DMS79 (cell line): ENCODE measurements around the gene SUPT6H.

Experiments
- DNase-seq: peaks from one replicate; lab custom pipeline; 2025; lab: John Stamatoyannopoulos, UW

SUPT6H gene

DNA sequence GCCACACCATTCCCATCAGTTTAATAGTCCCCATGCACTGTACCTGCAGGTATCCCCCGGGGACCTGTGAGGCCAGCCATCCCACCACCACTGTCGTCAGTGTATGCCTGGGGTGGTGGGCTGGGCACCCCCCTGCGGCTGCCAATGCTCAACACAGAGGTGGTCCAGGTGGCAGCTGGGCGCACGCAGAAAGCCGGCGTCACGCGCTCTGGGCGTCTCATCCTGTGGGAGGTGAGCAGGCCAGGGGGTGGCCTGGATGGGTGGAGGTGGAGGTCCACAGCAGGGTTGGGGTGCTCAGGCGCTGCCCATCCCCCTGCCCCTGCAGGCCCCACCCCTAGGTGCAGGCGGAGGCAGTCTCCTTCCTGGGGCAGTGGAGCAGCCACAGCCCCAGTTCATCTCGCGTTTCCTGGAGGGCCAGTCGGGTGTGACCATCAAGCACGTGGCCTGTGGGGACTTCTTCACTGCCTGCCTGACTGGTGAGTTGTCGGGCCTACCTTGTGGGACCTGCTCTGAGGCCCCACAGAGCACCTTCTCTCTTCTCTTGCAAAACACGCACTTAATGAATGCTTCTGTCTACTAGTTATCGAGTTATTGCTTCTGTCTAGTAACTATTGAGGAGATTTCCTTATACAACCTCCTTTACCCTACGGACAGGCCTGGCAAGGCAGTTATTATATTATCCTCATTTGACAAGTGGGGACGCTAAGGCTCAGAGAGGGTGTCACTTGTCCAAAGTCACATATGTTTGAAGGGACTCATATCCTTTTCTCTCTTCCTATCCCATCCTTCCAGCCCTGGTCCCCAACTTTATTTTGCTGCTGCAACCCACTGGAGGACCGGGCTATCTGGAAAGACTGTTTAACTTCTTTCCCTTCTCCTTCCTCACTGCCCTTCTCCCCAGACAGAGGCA, 76.0 kb downstream of the SUPT6H start:
- no peak for DNase-seq

DNA sequence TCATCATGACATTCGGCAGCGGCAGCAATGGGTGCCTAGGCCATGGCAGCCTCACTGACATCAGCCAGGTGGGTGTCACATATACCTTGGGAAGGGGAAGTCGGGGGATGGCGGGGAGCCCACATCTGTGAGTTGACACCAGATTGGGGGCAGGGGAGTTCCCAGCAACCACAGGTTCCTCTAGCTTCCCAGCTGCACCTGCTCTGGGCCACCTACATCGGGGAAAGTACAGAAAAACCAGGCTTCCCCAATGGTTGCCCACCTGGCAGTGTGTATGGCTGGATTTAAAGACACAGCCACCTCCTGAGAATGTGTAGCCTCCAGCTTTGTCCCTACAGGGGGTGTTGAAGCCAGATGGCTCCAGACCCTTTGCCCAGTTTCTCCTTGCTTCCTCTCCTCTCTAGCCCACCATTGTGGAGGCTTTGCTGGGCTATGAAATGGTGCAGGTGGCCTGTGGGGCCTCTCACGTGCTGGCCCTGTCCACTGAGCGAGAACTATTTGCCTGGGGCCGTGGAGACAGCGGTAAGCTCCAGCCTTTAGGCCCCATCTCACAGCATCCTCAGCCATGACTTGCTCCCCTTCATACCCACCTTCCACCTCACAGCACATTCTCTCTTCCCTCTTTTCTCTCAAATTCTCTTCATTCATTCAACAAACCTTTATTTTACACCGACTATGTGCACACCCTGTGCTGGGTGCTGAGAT, 76.8 kb downstream of the SUPT6H start:
- no peak for DNase-seq

DNA sequence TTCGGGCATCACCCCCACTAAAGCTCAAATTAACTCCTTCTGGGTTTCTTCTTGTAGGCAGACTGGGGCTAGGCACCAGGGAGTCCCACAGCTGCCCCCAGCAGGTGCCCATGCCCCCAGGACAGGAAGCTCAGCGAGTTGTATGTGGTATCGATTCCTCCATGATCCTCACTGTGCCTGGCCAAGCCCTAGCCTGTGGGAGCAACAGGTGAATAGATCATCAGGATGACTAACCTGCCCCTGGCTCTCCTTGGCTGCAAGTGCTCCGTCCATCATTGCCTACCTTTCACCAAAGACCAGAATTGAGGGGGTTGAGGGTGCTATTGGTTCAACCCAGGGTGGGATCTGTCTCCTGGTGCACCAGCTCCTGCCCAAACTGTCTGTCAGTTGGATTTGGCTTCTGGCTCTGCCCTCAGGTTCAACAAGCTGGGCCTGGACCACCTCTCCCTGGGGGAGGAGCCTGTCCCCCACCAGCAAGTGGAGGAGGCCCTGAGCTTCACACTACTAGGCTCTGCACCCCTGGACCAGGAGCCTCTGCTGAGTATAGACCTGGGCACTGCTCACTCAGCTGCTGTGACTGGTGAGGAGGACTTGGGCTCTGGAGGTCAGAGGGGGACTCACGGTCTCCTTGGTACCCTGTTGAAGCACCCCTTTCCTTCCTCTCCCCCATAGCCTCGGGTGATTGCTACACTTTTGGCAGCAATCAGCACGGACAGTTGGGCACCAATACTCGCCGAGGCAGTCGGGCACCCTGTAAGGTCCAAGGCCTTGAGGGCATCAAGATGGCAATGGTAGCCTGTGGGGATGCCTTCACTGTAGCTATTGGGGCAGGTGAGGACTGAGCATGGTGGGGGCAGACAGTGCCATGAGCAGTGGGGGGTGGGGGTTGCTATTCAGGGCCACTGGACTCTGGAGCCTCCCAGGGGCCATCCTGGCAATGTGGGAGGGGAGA, 78.7 kb downstream of the SUPT6H start:
- no peak for DNase-seq

- no peak for DNase-seq
Measured at GRCh38 chr17:28741358-28742349, 79.6 kb downstream of the SUPT6H start.

- peak; percentile 58 for DNase-seq
Measured at GRCh38 chr17:28743243-28744103, 81.5 kb downstream of the SUPT6H start, which contains the start of gene TRAF4. Gene TRAF4 (plus strand): TSS chr17:28744011. CDS start chr17:28744113, 102 bp downstream.

DNA sequence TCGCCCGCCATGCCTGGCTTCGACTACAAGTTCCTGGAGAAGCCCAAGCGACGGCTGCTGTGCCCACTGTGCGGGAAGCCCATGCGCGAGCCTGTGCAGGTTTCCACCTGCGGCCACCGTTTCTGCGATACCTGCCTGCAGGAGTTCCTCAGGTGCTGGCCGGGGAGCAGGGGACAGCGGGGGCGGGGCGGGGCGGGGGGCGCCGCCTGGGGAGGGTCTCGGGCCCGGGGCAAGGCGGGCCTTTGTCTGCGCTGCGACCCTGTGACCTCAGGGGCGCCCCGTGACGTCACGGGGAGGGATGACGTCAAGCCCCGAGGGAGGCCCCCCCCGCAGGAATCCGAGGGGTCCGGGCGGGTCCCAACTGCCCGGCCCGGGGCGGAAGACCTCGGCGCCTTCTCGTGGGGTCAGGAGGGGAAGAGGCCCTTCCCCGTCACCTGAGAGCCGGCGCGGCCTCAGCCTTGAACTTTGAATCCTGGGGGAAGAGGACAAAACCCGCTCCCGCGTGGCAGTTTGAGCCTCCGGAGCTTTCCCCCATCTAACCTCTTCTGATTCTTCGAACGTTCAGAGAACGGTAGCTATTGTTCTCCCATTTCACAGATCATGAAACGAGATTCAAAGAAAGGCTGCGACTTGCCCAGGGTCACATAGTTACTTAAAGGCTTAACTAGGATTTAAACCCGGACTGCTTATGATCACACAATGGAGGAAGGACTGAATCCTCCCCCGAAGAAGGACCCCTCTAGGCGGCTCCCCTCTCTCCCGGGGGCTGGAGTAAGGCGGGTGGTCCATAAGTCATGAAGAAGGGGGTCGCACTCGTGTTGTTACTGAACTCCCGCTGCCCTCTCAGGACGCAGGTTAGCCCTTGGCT, 82.3 kb downstream of the SUPT6H start:
- DNase-seq = no peak

DNA sequence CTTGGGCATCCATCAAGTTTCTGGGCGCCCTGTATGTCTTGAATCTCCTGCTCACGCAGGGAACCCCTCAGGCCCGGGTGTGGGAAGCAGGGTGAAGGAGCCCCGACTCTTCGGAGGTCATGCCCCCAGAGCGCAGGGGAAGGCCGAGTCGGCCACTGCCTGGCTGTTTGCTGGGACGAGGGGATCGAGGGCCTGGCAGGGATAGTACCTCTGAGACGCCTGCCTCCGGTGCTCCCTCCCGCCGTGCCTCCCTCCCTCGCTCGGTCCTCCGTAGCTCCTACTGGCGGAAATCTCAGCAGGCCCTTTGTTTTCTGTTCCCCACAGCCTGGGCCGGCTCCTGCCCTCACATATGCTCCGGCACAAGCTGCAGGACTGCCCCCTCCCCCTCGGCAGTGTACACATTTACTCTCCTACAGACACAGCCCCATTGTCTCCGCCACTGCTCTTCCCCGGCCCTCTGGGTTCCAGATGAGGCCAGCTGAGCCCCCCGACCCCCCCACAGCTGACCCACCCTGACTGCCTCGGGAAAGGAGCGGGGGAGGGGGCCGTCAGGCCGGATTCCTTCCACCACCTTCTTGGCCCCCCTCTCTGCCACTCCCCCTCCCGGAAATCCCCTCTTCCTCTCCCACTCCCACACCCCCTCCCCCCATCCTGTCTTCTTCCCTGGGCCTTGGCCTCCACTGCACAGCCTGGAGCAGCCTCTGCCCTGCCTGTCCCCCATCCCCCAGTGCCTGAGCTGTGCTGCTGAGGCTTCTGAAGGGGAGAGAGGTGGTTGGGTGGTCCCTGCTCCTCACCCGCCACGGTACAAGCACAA, 83.2 kb downstream of the SUPT6H start:
- DNase-seq = no peak

- peak; percentile 61 for DNase-seq
Measured at GRCh38 chr17:28745786-28746411, 83.9 kb downstream of the SUPT6H start.

DNA sequence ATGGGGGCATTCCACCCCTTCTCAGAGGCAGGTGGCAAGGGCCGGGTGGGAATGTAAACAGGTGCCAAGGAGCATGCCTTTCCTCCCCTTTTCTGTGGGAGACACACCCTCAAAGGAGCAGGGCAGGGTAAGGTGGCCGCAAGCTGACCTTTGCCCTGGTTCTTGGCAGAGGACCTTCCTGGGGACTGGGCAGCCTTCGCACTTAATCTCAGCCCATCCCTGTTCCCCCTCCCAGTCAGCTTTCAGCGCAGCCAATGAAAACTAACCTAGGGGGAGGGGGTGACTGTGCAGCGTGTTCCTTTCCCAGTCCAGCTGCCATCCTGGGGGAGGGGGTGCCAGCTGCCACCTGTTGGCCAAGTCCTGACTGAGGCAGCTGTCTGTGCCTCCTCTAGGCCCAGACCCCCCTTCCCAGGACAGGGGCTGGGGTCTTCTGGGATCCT, 84.6 kb downstream of the SUPT6H start:
- DNase-seq = peak; percentile 52

GRCh38 chr17:28747051-28747691, 85.2 kb downstream of the SUPT6H start:
- peak; percentile 73 for DNase-seq

- no peak for DNase-seq
Measured at GRCh38 chr17:28747801-28748750, 86.1 kb downstream of the SUPT6H start.

GRCh38 chr17:28748852-28749515, 87.0 kb downstream of the SUPT6H start:
- no peak for DNase-seq

DNA sequence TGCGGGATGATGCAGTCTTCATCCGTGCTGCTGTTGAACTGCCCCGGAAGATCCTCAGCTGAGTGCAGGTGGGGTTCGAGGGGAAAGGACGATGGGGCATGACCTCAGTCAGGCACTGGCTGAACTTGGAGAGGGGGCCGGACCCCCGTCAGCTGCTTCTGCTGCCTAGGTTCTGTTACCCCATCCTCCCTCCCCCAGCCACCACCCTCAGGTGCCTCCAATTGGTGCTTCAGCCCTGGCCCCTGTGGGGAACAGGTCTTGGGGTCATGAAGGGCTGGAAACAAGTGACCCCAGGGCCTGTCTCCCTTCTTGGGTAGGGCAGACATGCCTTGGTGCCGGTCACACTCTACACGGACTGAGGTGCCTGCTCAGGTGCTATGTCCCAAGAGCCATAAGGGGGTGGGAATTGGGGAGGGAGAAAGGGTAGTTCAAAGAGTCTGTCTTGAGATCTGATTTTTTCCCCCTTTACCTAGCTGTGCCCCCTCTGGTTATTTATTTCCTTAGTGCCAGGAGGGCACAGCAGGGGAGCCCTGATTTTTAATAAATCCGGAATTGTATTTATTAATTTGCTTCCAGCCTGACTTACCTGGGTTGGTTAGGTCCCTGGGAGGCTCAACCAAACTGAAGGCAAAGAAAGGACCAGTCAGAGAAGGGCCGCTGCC, 87.6 kb downstream of the SUPT6H start:
- no peak for DNase-seq
